Lower lobe of right lung (tissue), 2 donors: ENCODE results near the gene STIM1. TPM values are rescaled to one million over a fixed set of nuclear protein-coding genes. Genes with fewer than 3 reads are reported as not detected.

Source experiments
- ATAC-seq, 2 donors: fragments of 200-7000 bp; cut with Tn5 transposase; one replicate each; pipeline ENCODE4 v1.9.1; 2020 to 2022; ENCODE audit warnings: mild to moderate bottlenecking in 2 of 2, moderate library complexity in 2 of 2
- DNase-seq: peaks from one replicate; pipeline ENCODE4 v3.0.0-alpha.2; 2020
- H3K27ac ChIP-seq: fragments of 200-600 bp; one replicate; pipeline ENCODE4 v1.8.0; 2022
- H3K27me3 ChIP-seq: fragments of 200-600 bp; one replicate; pipeline ENCODE4 v1.8.0; 2022; ENCODE audit warnings: low read depth
- H3K36me3 ChIP-seq: fragments of 200-600 bp; one replicate; pipeline ENCODE4 v1.8.0; 2022; ENCODE audit warnings: mild to moderate bottlenecking
- H3K4me1 ChIP-seq: fragments of 200-600 bp; one replicate; pipeline ENCODE4 v1.8.0; 2022
- H3K4me3 ChIP-seq: fragments of 200-600 bp; one replicate; pipeline ENCODE4 v1.8.0; 2022; ENCODE audit warnings: mild to moderate bottlenecking
- H3K9me3 ChIP-seq: fragments of 200-600 bp; one replicate; pipeline ENCODE4 v1.8.0; 2022
- CTCF ChIP-seq: fragments of 200-600 bp; IDR thresholded peaks from one replicate; pipeline ENCODE4 v1.8.0; 2022; ENCODE audit warnings: antibody characterized with exemption, mild to moderate bottlenecking
- intact Hi-C: fragments of 100-400 bp; cut with DNase I; formaldehyde crosslinking; loops from one replicate; pipeline ENCODE4 v1.11.0; 2022
- total RNA-seq: library from RNA; stranded (reverse); fragmentation: NEBNext Ultra II Directional; extraction: Animal tissue kit (Norgen Biotek cat#: 25700); gene quantifications from one replicate; pipeline ENCODE4 v1.2.1, GENCODE V29; 2021
- donor health status: DM: no; HTN: yes; CAD: no; lungs with severe emphysema.

Gene STIM1
- total RNA-seq, 1 donor from 2014 or later, result 59.5 TPM

GRCh38 chr11:4103269-4103668 is 247.8 kb downstream of the STIM1 start:
- Histone ChIP-seq H3K4me1 (no peaks in the 10 kb centered on the region), H3K27me3 (no peaks in the 10 kb centered on the region), H3K36me3 (peaks cover 61% of the 10 kb centered on the region), H3K4me3 (no peak overlapping the region), H3K9me3 (no peaks in the 10 kb centered on the region), H3K27ac (no peak overlapping the region)
- intact Hi-C loops, result no loop called here
- DNase-seq, result no peak
- no peak for TF ChIP-seq CTCF
- no peak for ATAC-seq

GRCh38 chr11:4105916-4106315 is 250.5 kb downstream of the STIM1 start:
- H3K9me3 ChIP-seq, result no peaks in the 10 kb centered on the region
- ATAC-seq, result no peak
- DNase-seq, result no peak
- no peak for TF ChIP-seq CTCF
- intact Hi-C loops, result no loop called here
- peaks cover 88% of the 10 kb centered on the region for H3K36me3 ChIP-seq
- H3K4me3 ChIP-seq, result no peak overlapping the region
- no peak overlapping the region for H3K27ac ChIP-seq
- no peaks in the 10 kb centered on the region for H3K4me1 ChIP-seq
- no peaks in the 10 kb centered on the region for H3K27me3 ChIP-seq

- no peak for TF ChIP-seq CTCF
- intact Hi-C loops, result no loop called here
- H3K36me3 ChIP-seq, result peaks cover 92% of the 10 kb centered on the region
- no peak overlapping the region for H3K27ac ChIP-seq
- no peaks in the 10 kb centered on the region for H3K4me1 ChIP-seq
- no peak overlapping the region for H3K4me3 ChIP-seq
- no peaks in the 10 kb centered on the region for H3K27me3 ChIP-seq
- DNase-seq (no peak), ATAC-seq (no peak)
- no peaks in the 10 kb centered on the region for H3K9me3 ChIP-seq
These were observed 256.4 kb downstream of the STIM1 start for GRCh38 chr11:4111834-4112233.

GRCh38 chr11:4115128-4115527 is 259.7 kb downstream of the STIM1 start:
- Histone ChIP-seq H3K27me3 (no peaks in the 10 kb centered on the region), H3K36me3 (peaks cover 87% of the 10 kb centered on the region), H3K9me3 (no peaks in the 10 kb centered on the region), H3K4me3 (no peak overlapping the region), H3K27ac (no peak overlapping the region), H3K4me1 (no peaks in the 10 kb centered on the region)
- no peak for ATAC-seq
- no peak for TF ChIP-seq CTCF
- no peak for DNase-seq
- intact Hi-C loops, result no loop called here

GRCh38 chr11:4118107-4118506 is 262.6 kb downstream of the STIM1 start:
- H3K4me1 ChIP-seq, result no peaks in the 10 kb centered on the region
- H3K4me3 ChIP-seq, result no peak overlapping the region
- DNase-seq (no peak), ATAC-seq (no peak)
- H3K9me3 ChIP-seq, result no peaks in the 10 kb centered on the region
- no peaks in the 10 kb centered on the region for H3K27me3 ChIP-seq
- peaks cover 86% of the 10 kb centered on the region for H3K36me3 ChIP-seq
- H3K27ac ChIP-seq, result no peak overlapping the region
- TF ChIP-seq CTCF, result no peak
- intact Hi-C loops, result no loop called here

GRCh38 chr11:4123218-4123617 is 267.8 kb downstream of the STIM1 start:
- ATAC-seq (peak in 1 of 2 donors; percentile 54), DNase-seq (no peak)
- Histone ChIP-seq H3K4me3 (no peak overlapping the region), H3K4me1 (no peaks in the 10 kb centered on the region), H3K27me3 (no peaks in the 10 kb centered on the region), H3K36me3 (peaks cover 98% of the 10 kb centered on the region), H3K27ac (no peak overlapping the region), H3K9me3 (no peaks in the 10 kb centered on the region)
- no peak for TF ChIP-seq CTCF
- intact Hi-C loops, result no loop called here
